ENCODE data around the gene ARL6IP5. TPM values are rescaled to one million over a fixed set of nuclear protein-coding genes. Genes with fewer than 3 reads are reported as not detected.

Gene ARL6IP5
- total and polyA plus RNA-seq, 2 of the 13 experiments (the other 11 are each of a cell fraction or from before 2014, with no cell fraction given): 23.7 to 29.6 TPM

GRCh38 chr3:69058947-69059224, 25.9 kb upstream of the ARL6IP5 start (continued):
- TF ChIP-seq PAXIP1 (CRISPR knock-in tag; conservative IDR thresholded peaks at IDR 0.05): no peak
- TF ChIP-seq KAT7 (CRISPR knock-in tag; IDR thresholded peaks at IDR 0.05; ENCODE audit: borderline replicate concordance): no peak
- no peak for TF ChIP-seq TBL1XR1 (IDR thresholded peaks at IDR 0.05; ENCODE audit: borderline replicate concordance, low read length, partially characterized antibody)
- TF ChIP-seq FUBP1 (CRISPR knock-in tag; IDR thresholded peaks at IDR 0.05; ENCODE audit: borderline replicate concordance): no peak
- no peak for TF ChIP-seq GTF3A (CRISPR knock-in tag; conservative IDR thresholded peaks at IDR 0.05)
- TF ChIP-seq ZNF574 (CRISPR knock-in tag; IDR thresholded peaks at IDR 0.05): no peak
- TF ChIP-seq ADNP (CRISPR knock-in tag; IDR thresholded peaks at IDR 0.05): no peak
- TF ChIP-seq TFE3 (CRISPR knock-in tag; IDR thresholded peaks at IDR 0.05): no peak
- TF ChIP-seq HMGXB4 (CRISPR knock-in tag; IDR thresholded peaks at IDR 0.05; ENCODE audit: borderline replicate concordance in 1 of 2, low read depth in 1 of 2): no peak

Data from HepG2 (cell line).